ENCODE results near the gene COL9A1. TPM values are rescaled to one million over a fixed set of nuclear protein-coding genes. Genes with fewer than 3 reads are reported as not detected.

COL9A1 gene
- total and polyA plus RNA-seq, 2 of the 4 experiments (the other 2 are of a cell fraction), result not detected

GRCh38 chr6:70196531-70196930, 106.4 kb downstream of the COL9A1 start:
- H4K8ac ChIP-seq (ENCODE audit: low read depth in 2 of 2, low read length in 2 of 2), result no peak overlapping the region
- TF ChIP-seq FOS (IDR thresholded peaks at IDR 0.05; ENCODE audit: low read depth, low read length) (no peak), CEBPB (IDR thresholded peaks at IDR 0.05; ENCODE audit: low read depth, low read length) (no peak), USF2 (IDR thresholded peaks at IDR 0.05; ENCODE audit: low read depth, low read length) (no peak), CHD1 (IDR thresholded peaks at IDR 0.05; ENCODE audit: low read depth, low read length) (no peak), MXI1 (IDR thresholded peaks at IDR 0.05; ENCODE audit: borderline replicate concordance, low read depth, low read length) (no peak), RAD21 (IDR thresholded peaks at IDR 0.05; ENCODE audit: low read length) (no peak), MAZ (IDR thresholded peaks at IDR 0.05; ENCODE audit: borderline replicate concordance, low read depth, low read length) (no peak), ELK1 (IDR thresholded peaks at IDR 0.05; ENCODE audit: borderline replicate concordance, low read depth, low read length) (no peak), NFE2L2 (IDR thresholded peaks at IDR 0.05; ENCODE audit: low read depth, low read length) (no peak), MAFK (IDR thresholded peaks at IDR 0.05; ENCODE audit: low read depth, low read length) (no peak), SMC3 (IDR thresholded peaks at IDR 0.05; ENCODE audit: low read depth, low read length) (no peak), RFX5 (IDR thresholded peaks at IDR 0.05; ENCODE audit: low read depth, low read length) (no peak), POLR2A (IDR thresholded peaks at IDR 0.05; ENCODE audit: low read depth, low read length) (no peak), BHLHE40 (IDR thresholded peaks at IDR 0.05; ENCODE audit: low read depth, low read length) (no peak), CTCF (conservative IDR thresholded peaks at IDR 0.05; ENCODE audit: low read depth, low read length) (no peak), RCOR1 (IDR thresholded peaks at IDR 0.05; ENCODE audit: insufficient replicate concordance, low read length) (no peak)
- no peak overlapping the region for H3K4ac ChIP-seq (ENCODE audit: low read depth, low read length)
- H3K9me3 ChIP-seq (ENCODE audit: control insufficient read depth, insufficient read depth, low read length), result no peaks in the 10 kb centered on the region
- H3K4me3 ChIP-seq (ENCODE audit: insufficient read depth, low read depth, low read length), result no peak overlapping the region
- H3K9me1 ChIP-seq (ENCODE audit: insufficient read depth, low read length), result no peaks in the 10 kb centered on the region
- H2AK9ac ChIP-seq (replicated peaks; ENCODE audit: low read depth, low read length, poor library complexity), result no peak overlapping the region
- H2BK120ac ChIP-seq (ENCODE audit: low read depth, low read length), result no peak overlapping the region
- no peak overlapping the region for H3K14ac ChIP-seq (replicated peaks; ENCODE audit: low read depth, low read length)
- no peak overlapping the region for H3K9ac ChIP-seq (ENCODE audit: low read depth, low read length)
- no peaks in the 10 kb centered on the region for H3K4me1 ChIP-seq (ENCODE audit: control insufficient read depth, insufficient read depth, low read length)
- H3K27ac ChIP-seq (ENCODE audit: insufficient read depth, low read length), result no peak overlapping the region
- intact Hi-C loops (cut with micrococcal nuclease), result no loop called here
- H3K36me3 ChIP-seq (ENCODE audit: control insufficient read depth, insufficient read depth, low read length), result no peaks in the 10 kb centered on the region
- no CpG with 5 or more reads among the region's 2 CpGs for WGBS, 2 experiments (ENCODE audit: extremely low coverage in 2 of 2, insufficient read length in 1 of 2)
- no peak overlapping the region for H3K4me2 ChIP-seq (ENCODE audit: low read depth, low read length)
- no peak for DNase-seq
- ChIA-PET CTCF (no interaction called here), POLR2A (ENCODE audit: unreplicated experiment) (no interaction called here)
- no peak overlapping the region for H4K91ac ChIP-seq (ENCODE audit: insufficient read depth, low read depth, low read length)
- no peaks in the 10 kb centered on the region for H3K79me1 ChIP-seq (ENCODE audit: low read depth in 1 of 2, low read length in 2 of 2)
- no peaks in the 10 kb centered on the region for H3K27me3 ChIP-seq (ENCODE audit: control insufficient read depth, insufficient read depth, low read length)
- no TSS peak for BruUV-seq (replicated peaks)
- no peak for ATAC-seq (ENCODE audit: low read depth)
- H4K20me1 ChIP-seq (ENCODE audit: insufficient read depth, low read length), result no peaks in the 10 kb centered on the region
- no peak overlapping the region for H2BK20ac ChIP-seq (ENCODE audit: low read depth, low read length)
- H2BK5ac ChIP-seq (ENCODE audit: low read depth, low read length, poor library complexity, severe bottlenecking), result no peak overlapping the region
- no peak overlapping the region for H2AK5ac ChIP-seq (ENCODE audit: low read depth, low read length)
- no peak overlapping the region for H2BK15ac ChIP-seq (ENCODE audit: low read depth, low read length)
- H3K18ac ChIP-seq (ENCODE audit: low read depth, low read length), result no peak overlapping the region
- dilution Hi-C loops (cut with HindIII; ENCODE audit: low sequenced_read_pairs, unreplicated experiment), result no loop called here
- H3K56ac ChIP-seq (ENCODE audit: extremely low read depth, insufficient read depth, low read length), result no peak overlapping the region
- H3K23ac ChIP-seq (ENCODE audit: low read depth, low read length), result no peak overlapping the region
- no peak overlapping the region for H4K5ac ChIP-seq (ENCODE audit: low read depth, low read length)
- in situ Hi-C loops (cut with MboI; ENCODE audit: low sequenced_read_pairs), result no loop called here
- H2AFZ ChIP-seq (replicated peaks; ENCODE audit: low read length, poor library complexity), result no peak overlapping the region
